Measurements from ENCODE around the gene TMCO4. TPM values are rescaled to one million over a fixed set of nuclear protein-coding genes. Genes with fewer than 3 reads are reported as not detected.
A peak's percentile ranks its signal among the peaks of the same experiment; 100 is the strongest.

Gene TMCO4
- total RNA-seq, 1 donor from 2014 or later, result 4.1 TPM

DNA sequence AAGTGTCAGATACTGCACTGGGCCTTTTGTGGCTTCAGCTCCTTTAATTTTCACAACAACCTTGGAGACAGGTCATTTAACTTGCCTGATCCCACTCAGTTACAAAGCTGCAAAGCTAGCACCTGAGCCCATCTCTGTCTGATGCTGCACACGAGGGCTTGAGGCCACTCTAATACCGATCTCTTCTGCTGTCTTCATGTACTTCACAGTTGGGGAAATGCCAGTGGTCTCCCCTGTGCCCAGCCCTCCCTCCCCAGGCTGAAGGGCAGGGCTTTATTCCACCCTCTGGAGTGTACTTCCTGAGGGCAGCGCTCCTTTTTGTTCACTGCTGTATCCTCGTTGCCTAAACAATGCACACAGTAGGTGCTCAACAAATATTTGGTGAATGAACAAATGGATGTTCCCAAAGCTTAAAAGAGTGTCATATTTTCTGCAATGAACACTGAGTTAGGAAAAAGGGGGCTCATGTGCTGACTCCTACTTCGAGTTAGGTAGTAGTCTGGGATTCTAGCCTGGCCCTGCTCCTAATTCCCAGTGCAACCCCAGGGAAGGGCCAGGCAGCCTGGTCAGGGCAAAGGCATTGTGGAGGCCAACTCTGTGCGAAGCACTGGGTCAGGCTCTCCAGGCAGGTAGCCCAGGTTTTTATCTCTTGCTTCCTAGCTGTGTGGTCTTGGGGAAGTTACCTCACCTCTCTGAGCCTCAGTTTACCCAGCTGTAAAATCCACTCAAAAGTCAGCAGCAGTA, 1.1 kb downstream of the TMCO4 start:
- Mint-ChIP-seq H3K4me1 (ENCODE audit: unreplicated experiment) (peaks cover 4% of the 10 kb centered on the region), H3K27me3 (ENCODE audit: unreplicated experiment) (peaks cover 8% of the 10 kb centered on the region), H3K36me3 (ENCODE audit: low read depth, unreplicated experiment) (peaks cover 3% of the 10 kb centered on the region), H3K9me3 (ENCODE audit: unreplicated experiment) (no peaks in the 10 kb centered on the region), H3K27ac (ENCODE audit: unreplicated experiment) (no peak overlapping the region), H3K4me3 (ENCODE audit: unreplicated experiment) (peak overlapping the region; percentile 56)
- TF ChIP-seq, protein P1, sequence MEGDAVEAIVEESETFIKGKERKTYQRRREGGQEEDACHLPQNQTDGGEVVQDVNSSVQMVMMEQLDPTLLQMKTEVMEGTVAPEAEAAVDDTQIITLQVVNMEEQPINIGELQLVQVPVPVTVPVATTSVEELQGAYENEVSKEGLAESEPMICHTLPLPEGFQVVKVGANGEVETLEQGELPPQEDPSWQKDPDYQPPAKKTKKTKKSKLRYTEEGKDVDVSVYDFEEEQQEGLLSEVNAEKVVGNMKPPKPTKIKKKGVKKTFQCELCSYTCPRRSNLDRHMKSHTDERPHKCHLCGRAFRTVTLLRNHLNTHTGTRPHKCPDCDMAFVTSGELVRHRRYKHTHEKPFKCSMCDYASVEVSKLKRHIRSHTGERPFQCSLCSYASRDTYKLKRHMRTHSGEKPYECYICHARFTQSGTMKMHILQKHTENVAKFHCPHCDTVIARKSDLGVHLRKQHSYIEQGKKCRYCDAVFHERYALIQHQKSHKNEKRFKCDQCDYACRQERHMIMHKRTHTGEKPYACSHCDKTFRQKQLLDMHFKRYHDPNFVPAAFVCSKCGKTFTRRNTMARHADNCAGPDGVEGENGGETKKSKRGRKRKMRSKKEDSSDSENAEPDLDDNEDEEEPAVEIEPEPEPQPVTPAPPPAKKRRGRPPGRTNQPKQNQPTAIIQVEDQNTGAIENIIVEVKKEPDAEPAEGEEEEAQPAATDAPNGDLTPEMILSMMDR (IDR thresholded peaks at IDR 0.05; ENCODE audit: unreplicated experiment), result no peak
- DNase-seq (ENCODE audit: low spot score), result no peak

DNA sequence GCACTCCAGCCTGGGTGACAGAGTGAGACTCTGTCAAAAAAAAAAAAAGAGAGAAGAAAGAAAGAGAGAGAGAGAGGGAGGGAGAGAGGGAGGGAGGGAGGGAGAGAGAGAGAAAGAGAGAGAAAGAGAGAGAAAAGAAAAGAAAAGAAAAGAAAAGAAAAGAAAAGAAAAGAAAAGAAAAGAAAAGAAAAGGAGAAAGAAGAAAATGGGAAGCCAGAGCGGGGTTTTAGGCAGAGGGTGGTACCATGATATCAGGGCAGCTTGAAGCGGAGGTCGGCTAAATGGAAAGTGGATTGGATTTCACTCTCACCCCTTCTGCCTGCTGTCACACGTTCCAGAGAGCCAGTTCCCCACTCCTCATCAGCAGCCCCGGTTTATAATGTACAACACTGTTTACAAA, 1.9 kb downstream of the TMCO4 start:
- peaks cover 4% of the 10 kb centered on the region for H3K4me1 Mint-ChIP-seq (ENCODE audit: unreplicated experiment)
- H3K4me3 Mint-ChIP-seq (ENCODE audit: unreplicated experiment), result no peak overlapping the region
- DNase-seq (ENCODE audit: low spot score), result no peak
- no peak overlapping the region for H3K27ac Mint-ChIP-seq (ENCODE audit: unreplicated experiment)
- H3K9me3 Mint-ChIP-seq (ENCODE audit: unreplicated experiment), result no peaks in the 10 kb centered on the region
- H3K27me3 Mint-ChIP-seq (ENCODE audit: unreplicated experiment), result peaks cover 8% of the 10 kb centered on the region
- TF ChIP-seq, protein P1 (IDR thresholded peaks at IDR 0.05; ENCODE audit: unreplicated experiment), result no peak
- H3K36me3 Mint-ChIP-seq (ENCODE audit: low read depth, unreplicated experiment), result peaks cover 3% of the 10 kb centered on the region

DNA sequence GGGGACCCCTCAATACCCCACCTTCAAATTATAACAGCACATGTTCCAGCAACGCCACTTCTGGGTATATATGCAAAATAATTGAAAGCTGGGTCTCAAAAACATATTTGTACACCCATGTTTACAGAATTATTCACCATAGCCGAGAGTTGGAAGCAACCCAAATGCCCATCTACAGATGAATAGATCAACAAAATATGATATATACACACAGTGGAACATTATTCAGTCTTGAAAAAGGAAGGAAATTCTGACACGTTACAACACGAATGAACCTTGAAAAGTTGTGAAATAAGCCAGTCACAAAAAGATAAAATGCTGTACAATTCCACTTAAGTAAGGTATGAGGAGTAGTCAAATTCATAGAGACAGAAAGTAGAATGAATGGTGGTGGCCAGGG, 5.1 kb downstream of the TMCO4 start:
- Mint-ChIP-seq H3K9me3 (ENCODE audit: unreplicated experiment) (no peaks in the 10 kb centered on the region), H3K27me3 (ENCODE audit: unreplicated experiment) (peaks cover 2% of the 10 kb centered on the region), H3K4me1 (ENCODE audit: unreplicated experiment) (no peaks in the 10 kb centered on the region), H3K4me3 (ENCODE audit: unreplicated experiment) (no peak overlapping the region), H3K27ac (ENCODE audit: unreplicated experiment) (no peak overlapping the region), H3K36me3 (ENCODE audit: low read depth, unreplicated experiment) (no peaks in the 10 kb centered on the region)
- TF ChIP-seq, protein P1 (IDR thresholded peaks at IDR 0.05; ENCODE audit: unreplicated experiment), result no peak
- no peak for DNase-seq (ENCODE audit: low spot score)

DNA sequence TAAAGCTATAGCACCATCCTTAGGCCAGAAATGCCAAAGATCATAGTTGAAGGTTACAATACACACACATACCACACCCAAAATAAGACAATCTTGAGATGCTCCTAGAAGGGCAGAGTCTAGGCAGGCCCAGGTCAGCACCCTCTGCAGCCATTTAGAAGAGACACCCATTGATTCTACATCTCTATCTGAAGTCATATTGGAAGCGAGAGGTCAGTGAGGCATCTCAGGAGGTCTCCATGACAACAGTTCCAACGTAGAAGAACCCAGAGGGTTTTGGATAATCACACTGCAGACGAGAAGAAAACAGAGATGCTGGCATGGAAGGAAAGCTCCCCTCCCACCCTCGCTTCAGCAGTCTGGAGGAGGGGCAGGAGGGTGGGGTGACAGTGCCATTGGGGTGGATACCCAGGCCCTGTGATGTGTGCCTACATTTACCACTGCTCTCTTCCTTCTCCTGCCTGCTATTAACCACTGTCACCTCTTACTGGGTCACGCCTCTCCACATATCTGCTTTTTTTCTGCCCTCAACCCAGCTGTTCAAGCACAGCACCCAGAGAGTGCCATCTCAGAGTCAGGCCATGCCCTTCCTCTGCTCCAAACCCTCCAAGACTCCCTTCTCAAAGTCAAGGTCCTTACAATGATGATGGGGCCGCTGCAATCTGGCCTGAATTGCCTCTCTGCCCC, 6.2 kb downstream of the TMCO4 start:
- H3K9me3 Mint-ChIP-seq (ENCODE audit: unreplicated experiment), result no peaks in the 10 kb centered on the region
- H3K27ac Mint-ChIP-seq (ENCODE audit: unreplicated experiment), result no peak overlapping the region
- DNase-seq (ENCODE audit: low spot score), result no peak
- TF ChIP-seq, protein P1 (IDR thresholded peaks at IDR 0.05; ENCODE audit: unreplicated experiment), result no peak
- no peak overlapping the region for H3K4me3 Mint-ChIP-seq (ENCODE audit: unreplicated experiment)
- no peaks in the 10 kb centered on the region for H3K4me1 Mint-ChIP-seq (ENCODE audit: unreplicated experiment)
- H3K36me3 Mint-ChIP-seq (ENCODE audit: low read depth, unreplicated experiment), result no peaks in the 10 kb centered on the region
- H3K27me3 Mint-ChIP-seq (ENCODE audit: unreplicated experiment), result peaks cover 2% of the 10 kb centered on the region

Data from endothelial cell (in vitro differentiated cells).